Activated CD4-positive, alpha-beta T cell treated with anti-CD3 and anti-CD28 coated beads for 1 hour (primary cell): ENCODE results near the gene LRRC1.

Experiments used
- DNase-seq: peaks from one replicate; pipeline ENCODE4 v3.0.0-alpha.2; 2020

The LRRC1 gene

DNA sequence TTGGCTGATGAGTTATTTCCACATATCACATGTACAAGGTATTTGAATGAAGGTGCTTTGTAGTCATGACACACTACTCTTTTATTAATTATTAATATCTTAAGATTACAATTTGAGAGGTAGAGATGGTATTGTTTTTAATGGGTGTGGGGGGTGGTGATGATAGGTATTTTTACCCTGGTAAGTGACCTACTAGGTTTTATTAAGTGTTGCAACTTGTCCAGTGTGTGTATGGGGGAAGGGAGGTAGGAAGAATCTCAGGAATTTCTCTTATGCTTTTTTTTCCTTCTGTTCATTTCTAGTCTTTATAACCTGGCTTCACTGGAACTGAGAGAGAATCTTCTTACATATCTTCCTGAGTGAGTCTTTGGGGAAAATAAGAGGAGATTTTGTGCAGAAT lies 101.4 kb downstream of the LRRC1 start:
- DNase-seq, result no peak

DNA sequence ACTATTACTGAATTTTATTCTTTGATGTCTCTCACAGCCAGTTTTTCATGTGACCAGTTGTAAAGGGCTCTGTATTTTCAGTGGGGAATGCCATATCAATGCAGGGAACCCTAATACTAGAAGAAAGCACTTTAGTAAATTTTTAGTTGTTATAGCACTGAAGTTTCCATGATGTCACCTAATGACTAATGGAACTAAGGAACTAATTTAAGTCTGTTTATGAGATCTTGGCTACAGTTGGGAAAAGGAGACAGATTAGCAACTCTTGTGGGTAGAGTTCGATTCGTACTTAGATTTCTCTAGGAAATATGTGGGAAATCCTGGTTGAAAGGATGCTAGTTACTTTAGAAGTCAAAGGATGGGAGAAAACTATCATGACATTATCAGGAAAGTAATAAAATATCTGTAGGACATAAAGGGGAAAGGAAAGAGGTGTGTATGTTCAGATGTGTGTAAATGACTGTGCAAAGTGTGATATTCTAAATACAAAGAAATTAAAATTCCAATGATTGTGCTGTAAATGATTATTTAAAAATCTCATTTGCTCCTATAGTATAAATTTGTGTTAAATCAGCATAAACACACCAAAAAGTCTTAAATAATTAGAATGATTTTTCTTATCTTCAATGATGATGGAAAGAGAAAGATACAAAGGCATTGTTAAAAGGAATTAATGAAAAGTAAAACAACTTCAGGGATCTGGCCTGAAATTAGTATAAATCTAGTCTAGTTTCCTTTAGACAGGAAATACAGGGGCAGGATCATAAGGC lies 103.4 kb downstream of the LRRC1 start:
- DNase-seq, result no peak

DNA sequence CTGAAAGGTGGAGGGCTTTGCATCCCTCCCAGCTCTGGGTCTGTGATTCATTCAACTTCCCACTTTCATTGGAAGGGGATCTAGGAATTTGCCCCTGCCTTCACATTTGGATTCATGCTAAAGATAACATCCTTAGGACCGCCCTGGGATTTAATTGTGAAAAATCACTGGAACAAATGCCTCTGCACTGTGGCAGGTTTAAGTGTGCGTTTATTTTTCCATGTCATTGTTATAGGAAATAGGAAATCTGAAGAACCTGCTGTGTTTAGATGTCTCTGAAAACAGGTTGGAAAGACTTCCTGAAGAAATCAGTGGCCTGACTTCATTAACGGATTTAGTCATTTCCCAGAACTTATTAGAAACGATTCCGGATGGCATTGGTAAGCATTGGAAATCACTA lies 104.7 kb downstream of the LRRC1 start:
- no peak for DNase-seq

DNA sequence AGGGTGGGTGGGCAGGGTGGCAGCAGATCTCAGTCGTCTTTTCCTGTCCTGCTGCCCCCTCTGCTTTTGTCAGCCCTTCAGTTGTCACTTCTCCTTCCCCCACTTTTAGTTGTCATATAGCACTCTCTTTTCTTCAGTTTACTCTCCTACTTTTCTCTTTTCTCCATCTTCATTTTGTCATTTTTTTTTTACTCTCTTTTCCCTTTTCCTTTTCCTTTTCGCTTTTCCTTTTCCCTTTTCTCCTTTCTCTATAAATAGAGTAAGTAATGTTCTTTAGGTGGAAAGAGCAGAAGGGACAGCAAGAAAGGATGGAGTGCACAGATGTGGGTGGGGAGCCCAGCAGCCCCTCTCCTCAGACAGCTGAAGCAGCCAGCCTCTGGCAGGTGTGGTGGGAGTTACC lies 108.6 kb downstream of the LRRC1 start:
- DNase-seq, result no peak

DNA sequence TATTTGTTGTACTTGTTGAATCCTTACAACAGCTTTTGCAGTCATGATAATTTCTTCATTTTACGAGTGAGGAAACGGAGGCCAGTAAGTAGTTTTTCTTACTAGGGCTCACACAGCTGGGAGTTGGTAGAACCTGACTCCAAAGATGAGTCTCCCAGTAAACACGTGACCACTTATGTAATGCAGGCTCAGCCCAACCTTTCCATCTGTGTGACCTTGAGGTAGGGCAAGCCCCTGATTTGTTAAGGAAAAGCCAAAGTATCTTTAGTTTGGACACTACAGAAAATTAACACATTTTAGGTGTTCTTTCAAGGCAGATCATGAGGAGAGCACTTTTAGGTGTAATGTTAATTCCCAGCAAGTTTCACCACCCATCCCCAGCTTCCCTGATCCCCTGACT lies 111.3 kb downstream of the LRRC1 start:
- DNase-seq, result no peak

DNA sequence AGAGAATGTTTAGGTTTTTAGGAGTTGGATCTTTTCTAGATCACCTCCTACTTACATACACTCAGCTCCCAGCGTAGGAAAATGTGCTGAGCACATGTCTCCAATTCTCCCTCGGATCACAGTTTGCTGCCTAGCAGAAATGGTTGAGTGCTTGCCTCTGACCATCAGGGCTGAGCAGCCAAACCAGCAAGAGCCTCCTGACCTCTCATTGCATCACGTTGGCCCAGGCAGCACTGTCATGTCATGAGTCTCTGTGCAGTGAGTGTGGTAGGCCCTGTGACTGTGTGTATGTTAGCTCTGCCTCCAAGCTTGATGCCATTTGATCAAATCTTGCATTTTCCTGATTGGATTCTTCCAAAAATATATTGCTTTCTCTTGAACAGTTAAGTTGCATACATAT lies 112.0 kb downstream of the LRRC1 start:
- no peak for DNase-seq

DNA sequence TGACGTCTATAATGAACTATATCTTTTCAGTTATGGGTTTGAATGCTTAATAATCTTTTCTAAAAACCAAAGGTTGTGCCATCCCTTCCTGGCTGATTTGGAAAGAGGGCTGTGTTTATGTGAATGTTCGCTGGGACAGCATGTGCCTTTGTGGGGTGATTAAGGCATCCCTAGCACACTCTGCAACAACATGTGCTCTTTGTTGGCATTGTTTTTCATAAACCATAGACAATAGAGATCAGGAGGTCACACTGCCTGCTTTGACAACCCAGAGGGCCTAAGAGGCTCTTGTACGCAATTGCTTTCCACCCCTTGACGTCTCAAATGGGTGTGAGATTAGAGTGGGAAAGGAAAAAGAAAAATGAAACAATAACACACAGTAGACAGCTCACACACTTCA lies 116.0 kb downstream of the LRRC1 start:
- no peak for DNase-seq

DNA sequence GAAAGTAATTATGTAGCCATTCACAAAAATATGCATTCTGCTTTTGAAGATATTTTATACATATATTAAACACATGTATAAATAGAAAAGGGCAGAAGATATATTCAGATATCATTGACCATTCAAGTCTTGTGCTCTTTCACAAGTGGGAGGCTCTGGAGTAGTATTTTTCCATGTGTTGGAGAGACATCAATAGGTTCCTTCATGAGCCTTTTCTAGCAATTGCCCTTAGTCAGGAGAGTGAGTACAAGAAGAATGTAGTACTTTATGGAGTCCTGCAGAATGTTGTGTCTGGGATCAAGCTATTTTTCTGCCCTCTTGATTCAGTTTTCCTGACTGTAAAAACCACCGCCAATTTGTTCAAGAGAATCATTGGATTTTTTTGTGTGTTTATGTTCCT lies 117.9 kb downstream of the LRRC1 start:
- DNase-seq, result no peak

DNA sequence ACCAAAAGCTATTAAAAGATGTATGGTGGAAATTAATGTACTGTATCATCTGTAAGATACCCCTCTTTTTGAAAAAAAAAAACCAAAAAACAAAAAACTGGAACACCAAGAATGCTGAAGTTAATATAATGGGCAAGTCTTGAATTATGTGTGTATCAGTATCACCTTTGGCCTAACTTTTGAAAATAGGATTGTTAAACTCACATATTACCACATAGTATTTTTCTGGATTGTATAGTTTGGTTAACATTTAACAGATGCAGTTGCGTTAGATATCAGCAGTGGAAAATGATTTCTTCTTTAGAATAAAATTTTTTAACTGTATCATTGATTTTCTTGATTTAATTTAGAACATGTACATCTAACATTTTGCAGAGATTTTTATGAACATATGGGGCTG lies 118.5 kb downstream of the LRRC1 start:
- no peak for DNase-seq

DNA sequence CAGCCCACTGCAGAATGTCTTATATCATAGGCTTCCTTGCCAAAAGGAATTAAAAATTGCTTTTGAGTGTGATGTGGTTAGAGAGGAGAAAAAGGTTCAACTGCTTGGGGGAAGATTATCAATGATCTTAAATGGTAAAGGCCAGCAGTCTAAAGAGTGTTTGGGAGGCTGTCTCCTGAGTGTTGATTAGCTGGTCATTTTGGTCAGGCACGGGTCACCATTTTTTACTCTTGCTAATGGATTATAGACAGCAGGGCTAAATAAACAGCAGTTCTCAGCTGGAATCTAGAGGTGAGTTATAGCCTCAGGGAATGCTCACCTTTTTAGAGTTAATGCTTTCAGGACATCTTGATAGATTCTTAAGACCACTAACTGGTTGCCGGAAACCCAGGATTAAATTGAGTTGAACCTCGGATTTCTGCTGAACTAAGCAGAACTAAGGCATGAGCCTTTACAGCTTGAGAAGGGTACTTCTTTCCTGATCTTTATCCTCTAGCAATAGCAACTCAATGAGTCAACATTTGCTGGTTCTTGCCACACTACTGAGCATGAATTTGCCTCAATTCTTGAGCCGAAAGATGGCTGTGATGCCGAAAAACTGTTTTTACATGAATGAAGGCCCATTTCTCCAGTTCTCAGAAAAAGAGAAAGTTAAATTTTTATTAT lies 120.4 kb downstream of the LRRC1 start:
- no peak for DNase-seq

DNA sequence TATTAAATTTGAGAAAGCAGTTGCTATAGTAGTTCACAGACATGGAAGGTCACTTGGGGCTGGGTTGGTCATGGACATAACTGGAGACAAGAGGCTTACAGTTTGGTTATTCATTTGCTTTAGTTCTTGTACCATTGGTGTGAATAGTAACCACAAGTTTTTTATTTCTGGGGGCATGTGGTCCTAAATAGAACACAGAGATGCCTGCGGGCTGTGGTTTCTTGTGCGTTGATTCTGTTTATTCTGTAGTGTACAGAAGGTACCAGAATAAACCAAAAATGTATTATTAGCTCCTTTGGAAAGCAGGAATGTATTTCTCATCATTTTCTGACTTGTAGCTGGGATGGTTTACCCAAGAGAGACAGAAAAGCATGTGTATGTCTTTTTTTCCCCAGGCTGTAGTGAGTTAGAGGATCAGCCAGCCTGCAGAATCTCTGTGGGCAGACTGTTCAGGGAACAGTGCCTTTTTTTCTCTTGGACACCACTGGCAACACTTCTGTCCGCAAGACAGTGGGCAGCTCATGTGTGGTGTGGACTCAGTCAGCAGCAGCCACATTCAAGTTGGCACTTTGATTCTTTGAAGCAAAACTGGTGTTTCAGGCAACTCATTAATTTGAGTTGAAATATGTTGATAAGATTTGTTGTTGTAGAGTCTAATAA lies 122.1 kb downstream of the LRRC1 start:
- DNase-seq, result no peak

DNA sequence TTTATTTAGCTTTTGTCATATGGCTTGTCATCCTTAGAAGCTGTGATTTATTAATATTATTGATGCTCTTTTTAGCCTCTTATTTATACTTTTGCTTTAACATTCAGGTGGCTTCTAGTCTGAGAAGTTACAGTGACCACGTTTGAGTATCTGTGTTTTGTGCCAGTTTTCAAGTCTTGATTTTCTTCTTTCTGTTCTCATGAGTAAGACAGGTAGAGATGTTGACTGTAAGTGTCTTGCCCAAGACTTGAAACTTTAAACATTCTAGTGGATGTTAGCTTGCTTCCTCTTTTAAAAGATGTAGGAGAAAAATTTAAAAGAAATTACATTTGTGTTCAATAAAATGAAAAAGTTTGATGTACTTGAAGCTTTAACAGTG lies 122.6 kb downstream of the LRRC1 start:
- DNase-seq, result no peak

DNA sequence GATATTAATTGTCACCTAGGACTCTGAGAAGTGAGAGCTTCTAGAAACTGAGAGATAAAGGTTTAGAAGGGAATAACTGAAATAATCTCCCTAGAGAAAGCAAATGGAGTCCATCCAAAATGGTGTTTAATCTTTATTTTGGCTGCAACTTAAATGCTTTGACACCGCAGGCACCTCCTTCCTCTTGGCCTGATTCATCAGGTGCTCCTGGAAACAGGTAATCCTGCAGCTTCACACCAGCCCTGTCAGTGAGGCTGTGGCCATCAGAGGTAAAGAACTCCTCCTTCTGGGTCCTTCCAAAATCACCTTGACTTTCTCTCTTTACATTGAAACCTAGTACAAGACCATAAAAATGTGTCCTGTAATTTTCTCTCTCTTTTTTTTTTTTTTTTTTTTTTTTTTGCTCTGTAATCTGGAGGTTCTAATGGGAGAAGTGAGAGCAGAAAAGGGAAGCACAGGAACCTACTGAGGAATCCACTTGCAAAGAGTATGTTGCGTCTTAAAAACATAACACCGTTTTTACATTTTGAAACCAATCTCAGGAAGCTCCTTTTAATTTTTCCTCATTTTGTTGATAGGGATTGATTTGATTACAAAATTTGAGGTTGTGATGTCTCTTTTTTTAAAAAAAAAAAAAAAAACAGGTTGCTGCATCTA lies 124.2 kb downstream of the LRRC1 start:
- no peak for DNase-seq

DNA sequence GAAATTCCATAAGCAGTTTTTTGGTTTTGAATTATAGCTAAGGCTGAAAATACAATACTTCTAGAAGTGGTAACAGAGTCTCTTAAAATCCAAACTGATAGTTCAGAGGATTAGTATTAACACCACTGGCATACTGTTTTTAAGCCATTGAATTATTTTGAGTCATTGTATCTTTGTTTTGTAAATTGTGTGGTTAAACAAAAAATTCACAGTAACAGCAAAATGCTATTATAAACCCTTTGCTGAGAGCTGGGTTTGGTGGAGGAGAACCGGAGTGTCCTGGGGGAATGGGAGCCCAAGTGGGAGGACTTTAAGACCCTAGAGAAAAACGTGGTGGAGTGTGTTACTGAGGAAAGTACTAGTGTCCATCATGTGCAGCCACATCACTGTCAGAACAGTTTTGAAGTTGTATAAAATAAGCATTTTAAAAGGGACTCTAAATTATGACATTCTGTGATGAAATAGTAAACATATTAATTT lies 125.1 kb downstream of the LRRC1 start:
- no peak for DNase-seq

DNA sequence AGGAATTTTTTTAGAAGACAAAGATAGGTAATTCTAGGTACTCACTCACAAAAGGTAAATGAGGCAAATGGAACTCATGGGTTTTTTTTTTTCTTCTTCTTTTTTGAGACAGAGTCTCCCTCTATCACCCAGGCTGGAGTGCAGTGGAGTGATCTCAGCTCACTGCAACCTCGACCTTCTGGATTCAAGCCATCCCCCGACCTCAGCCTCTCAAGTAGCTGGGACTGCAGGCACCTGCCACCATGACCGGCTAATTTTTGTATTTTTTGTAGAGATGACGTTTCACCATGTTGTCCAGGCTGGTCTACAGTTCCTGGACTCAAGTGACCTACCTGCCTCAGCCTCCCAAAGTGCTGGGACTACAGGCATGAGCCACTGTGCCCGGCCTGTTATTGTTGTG lies 126.1 kb downstream of the LRRC1 start:
- no peak for DNase-seq

DNA sequence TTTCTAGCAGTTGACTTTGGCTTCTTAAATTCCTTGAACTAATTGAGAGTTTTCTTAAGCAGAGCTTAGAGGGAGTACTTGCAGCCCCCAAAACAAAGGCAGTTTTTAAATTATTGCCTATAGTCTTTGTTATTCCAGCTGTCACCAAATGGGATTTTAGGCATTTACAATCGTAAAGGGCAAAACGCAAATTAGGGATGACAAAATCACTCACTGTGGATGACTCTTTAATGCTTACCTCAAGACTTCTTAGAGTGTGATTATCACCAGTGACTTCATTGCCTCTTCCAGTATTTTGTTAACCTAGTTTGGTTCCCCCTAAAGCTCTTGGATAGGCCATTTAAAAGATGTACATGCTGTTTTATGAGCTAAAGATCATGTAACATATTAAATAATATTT lies 126.8 kb downstream of the LRRC1 start:
- DNase-seq, result no peak

DNA sequence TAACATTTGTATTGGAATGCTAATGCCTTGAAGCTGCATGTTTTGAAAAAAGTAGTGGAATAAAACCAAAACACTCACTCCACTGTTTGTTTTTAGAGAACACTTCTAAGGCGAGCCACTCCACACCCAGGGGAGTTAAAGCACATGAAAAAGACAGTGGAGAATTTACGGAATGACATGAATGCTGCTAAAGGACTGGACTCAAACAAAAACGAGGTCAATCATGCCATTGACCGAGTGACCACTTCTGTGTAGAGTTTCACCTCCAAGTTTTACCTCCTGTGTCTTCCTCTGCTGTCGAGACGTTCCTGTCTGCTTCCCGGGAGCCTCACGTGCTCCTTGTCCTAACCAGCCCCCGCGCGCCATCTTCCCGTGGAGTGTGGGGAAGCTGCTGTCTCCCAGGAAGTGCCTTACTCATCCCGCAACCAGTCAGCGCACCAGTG lies 127.8 kb downstream of the LRRC1 start:
- no peak for DNase-seq

DNA sequence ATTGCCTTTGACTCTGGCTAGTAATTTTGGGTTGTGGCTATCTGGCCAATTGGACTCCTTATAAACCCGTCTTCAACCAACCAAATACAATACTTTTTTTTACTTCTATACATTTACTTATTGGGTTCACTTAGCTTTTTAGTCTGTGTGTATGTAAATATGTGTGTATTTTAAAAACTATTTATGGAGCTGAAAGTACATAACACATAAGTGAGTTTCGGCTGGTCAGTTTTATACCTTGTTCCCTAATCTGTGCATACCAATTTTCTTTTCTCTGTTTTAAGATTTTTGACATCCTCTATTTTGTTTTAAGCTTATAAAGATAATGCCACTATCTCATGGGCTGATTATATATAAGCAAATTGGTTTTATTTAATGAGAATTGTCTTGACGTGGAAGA lies 129.5 kb downstream of the LRRC1 start:
- no peak for DNase-seq

DNA sequence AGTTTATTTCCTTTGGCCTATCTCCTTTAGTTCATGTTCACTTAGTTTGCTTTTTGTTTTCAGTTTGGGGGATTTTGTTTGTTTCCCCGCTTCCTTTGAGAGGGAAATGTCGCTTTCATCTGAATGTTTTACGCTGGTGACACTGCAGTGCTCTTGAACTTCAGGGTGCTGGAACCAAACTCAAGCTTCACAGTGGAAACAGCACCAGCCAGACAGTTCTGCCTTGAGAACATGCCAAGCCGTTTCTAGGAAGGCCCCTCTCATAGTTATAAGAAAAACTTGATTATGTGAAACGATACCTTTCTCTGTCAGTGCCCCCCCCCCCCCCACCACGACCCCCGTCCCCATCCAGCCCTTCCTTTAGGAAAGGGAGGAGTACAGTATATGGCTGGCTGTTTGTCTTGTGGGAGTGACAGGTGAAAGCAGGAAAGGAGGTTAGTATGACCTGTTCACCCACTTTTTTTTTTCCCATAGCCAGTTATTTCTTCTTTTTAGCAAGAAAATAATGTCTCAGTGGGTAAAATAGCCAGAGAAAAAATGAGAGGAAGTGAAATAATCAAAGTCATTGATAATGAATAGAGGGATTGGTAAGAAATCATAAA lies 130.1 kb downstream of the LRRC1 start:
- DNase-seq, result no peak

DNA sequence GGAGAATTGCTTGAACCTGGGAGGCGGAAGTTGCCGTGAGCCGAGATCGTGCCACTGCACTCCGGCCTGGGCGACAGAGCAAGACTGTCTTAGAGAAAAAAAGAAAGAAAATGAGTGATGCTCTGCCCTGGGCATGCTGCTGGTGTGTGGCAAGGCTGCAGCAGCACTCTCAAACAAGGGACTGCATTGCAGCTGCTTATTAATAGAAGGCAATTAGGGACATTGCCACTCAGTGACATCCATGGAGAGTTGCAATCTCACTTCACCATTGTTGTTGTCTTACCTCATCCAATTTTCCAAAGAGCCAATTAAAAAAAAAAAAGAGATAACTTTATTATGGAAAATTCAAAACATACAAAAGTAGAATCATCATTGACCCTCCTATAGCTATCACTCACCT lies 131.1 kb downstream of the LRRC1 start:
- DNase-seq, result no peak

DNA sequence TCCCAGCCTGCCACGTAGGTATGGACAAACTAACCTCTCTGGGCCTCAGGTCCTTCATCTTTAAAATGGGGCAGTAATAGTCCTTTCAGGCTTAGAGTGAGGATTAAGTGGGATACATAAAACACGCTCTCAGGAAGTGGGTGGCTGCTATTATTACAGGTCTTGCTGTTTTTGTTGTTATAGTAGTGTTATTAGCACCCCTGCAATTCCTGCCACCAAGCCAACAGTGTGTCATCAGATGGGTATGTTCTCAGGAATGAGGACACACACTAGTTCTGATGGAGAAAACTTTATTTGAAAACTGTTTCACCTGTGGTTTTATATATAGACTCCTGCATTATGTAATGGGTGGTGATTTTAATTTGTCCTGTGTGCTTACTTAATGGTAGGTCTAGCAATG lies 131.7 kb downstream of the LRRC1 start:
- no peak for DNase-seq

DNA sequence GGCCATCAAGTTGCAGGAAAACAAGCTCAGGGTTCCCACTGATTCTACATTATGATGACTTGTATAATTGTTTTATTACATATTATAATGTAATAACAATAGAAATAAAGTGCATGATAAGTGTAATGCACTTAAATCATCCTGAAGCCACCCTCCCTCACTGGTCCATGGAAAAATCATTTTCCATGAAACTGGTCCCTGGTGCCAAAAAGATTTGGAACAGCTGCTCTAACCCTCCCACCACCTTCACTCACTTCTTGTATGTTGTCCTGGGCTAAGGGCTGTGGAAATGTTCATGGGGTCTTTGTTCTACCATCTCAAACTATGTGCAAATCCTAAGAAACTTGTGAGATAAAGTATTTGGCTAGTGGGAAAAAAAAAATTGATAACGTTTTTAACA lies 133.8 kb downstream of the LRRC1 start:
- no peak for DNase-seq
